LNCaP clone FGC (cell line): Measurements from ENCODE around the gene NDUFA5.
A peak's percentile ranks its signal among the peaks of the same experiment; 100 is the strongest.

ENCODE experiments used
- DNase-seq: peaks from one replicate; pipeline ENCODE4 v3.0.0-alpha.2; 2011; ENCODE audit warnings: low read depth
- H3K4me3 ChIP-seq: 2 replicates; pipeline ENCODE4 v1.5.1; 2011; ENCODE audit warnings: mild to moderate bottlenecking, low read depth, low read length, control low read depth
- CTCF ChIP-seq: IDR thresholded peaks from 2 replicates; pipeline ENCODE4 v1.5.1; 2012; ENCODE audit warnings: mild to moderate bottlenecking; ENCODE audit not compliant: control insufficient read depth, insufficient read depth; ENCODE audit errors: extremely low read depth

Gene NDUFA5

GRCh38 chr7:123548406-123548805, 9.2 kb downstream of the NDUFA5 start:
- no peak overlapping the region for H3K4me3 ChIP-seq
- TF ChIP-seq CTCF, result no peak
- DNase-seq, result no peak

DNA sequence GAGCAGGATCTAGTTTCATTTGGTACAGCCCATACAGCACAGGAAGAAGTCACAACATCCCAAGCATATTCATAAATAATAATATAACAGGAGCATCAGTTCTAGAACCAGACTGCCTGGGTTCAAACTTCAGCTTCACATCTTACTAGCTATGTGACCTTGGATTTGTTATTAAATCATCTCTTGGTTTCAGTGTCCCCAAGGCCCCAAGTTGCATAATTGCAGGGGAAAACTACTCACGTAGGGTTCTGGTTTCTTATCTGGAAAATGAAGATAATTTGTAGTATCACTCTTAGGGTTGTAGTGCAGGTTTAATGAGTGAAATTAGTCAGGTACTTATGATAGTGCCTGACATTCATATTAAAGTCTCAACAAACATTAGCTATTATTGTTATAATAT, 17.7 kb downstream of the NDUFA5 start:
- no peak for TF ChIP-seq CTCF
- H3K4me3 ChIP-seq, result no peak overlapping the region

GRCh38 chr7:123538897-123539296, 18.7 kb downstream of the NDUFA5 start:
- DNase-seq, result no peak
- no peak overlapping the region for H3K4me3 ChIP-seq
- no peak for TF ChIP-seq CTCF

More for the DNA sequence above, 17.7 kb downstream of the NDUFA5 start:
- no peak for DNase-seq

DNA sequence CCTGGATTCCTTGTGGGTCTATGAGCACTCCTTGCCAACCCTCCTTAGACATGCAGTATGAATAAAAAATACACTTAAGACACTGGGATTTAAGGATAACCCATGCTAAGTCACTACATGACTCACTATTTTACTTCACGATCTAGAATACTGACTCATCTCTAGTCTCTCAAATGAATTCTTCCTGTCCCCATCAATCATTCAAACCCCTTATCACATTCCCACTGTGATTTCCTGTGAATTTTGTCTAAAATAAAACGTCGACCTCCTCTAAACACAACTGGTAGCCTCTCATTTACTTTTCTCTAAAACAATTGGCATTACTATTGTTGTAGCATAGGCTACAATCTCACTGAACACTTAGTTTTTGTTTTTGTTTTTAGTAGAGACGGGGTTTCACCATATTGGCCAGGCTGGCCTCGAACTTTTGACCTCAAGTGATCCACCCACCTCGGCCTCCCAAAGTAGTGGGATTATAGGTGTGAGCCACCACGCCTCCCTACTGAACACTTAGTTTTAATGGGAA, 19.4 kb downstream of the NDUFA5 start:
- no peak for TF ChIP-seq CTCF
- no peak for DNase-seq
- H3K4me3 ChIP-seq, result no peak overlapping the region

DNA sequence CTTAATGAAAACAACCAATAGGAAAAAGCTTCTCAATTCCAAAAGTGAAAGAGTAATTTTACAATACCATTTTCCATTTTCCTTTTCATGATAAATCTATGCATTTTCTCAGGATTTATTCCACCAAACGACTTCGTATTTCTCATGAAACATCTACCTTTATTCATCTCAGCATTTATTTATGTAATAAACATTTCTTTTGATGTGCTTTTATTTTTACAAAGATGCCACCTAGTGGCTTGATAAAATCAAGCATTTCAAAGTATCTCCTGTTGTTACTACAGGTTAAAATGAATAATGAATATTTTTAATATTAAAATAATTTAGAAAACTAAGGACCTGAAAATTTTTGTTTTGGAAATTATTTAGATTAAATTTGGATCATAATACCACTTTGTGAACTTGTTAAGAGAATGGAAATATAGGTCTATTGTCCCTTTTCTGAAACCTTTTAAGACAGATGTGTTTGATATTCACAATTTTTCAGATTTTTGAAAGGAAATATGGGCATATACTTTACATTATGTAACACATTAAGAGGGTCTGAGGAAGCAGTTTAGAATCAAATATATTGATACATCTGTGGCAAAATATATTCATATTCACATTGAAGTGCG, 20.5 kb downstream of the NDUFA5 start:
- no peak overlapping the region for H3K4me3 ChIP-seq
- peak; percentile 42 for TF ChIP-seq CTCF
- no peak for DNase-seq

GRCh38 chr7:123535517-123535916, 22.1 kb downstream of the NDUFA5 start:
- no peak for TF ChIP-seq CTCF
- peak overlapping the region; percentile 44 for H3K4me3 ChIP-seq
- DNase-seq, result no peak
